ENCODE data around the gene WDFY4.

WDFY4 gene

GRCh38 chr10:49024484-49024883, 339.8 kb downstream of the WDFY4 start:
- no peak for DNase-seq (ENCODE audit: low read depth in 3 of 3)

GRCh38 chr10:49025347-49025983, 340.8 kb downstream of the WDFY4 start:
- DNase-seq (ENCODE audit: low read depth in 3 of 3), result no peak

- DNase-seq (ENCODE audit: low read depth in 3 of 3), result no peak
Measured at GRCh38 chr10:49028639-49029038, 344.0 kb downstream of the WDFY4 start.

- no peak for DNase-seq (ENCODE audit: low read depth in 3 of 3)
Measured at GRCh38 chr10:49029666-49030065, 345.0 kb downstream of the WDFY4 start.
